Rectal smooth muscle tissue (tissue), 1 donor: ENCODE measurements around the gene BACH2.
"Not testable (repeated sequence)": the region's sequence is repeated elsewhere in the genome, so short reads cannot be mapped to it uniquely, and the experiment has no call there.

Experiments
- H3K27ac ChIP-seq: one replicate; pipeline ENCODE4 v1.7.0; 2013; ENCODE audit warnings: low read depth, low read length, inconsistent platforms
- H3K27me3 ChIP-seq: one replicate; pipeline ENCODE4 v1.7.0; 2013; ENCODE audit warnings: low read length; ENCODE audit not compliant: control insufficient read depth, insufficient read depth
- H3K36me3 ChIP-seq: one replicate; pipeline ENCODE4 v1.7.0; 2013; ENCODE audit warnings: low read length; ENCODE audit not compliant: control insufficient read depth, insufficient read depth
- H3K4me1 ChIP-seq: one replicate; pipeline ENCODE4 v1.7.0; 2013; ENCODE audit warnings: low read length; ENCODE audit not compliant: control insufficient read depth, insufficient read depth
- H3K4me3 ChIP-seq: one replicate; pipeline ENCODE4 v1.7.0; 2013; ENCODE audit warnings: low read length
- H3K9ac ChIP-seq: one replicate; pipeline ENCODE4 v1.7.0; 2013; ENCODE audit warnings: low read length

The BACH2 gene

DNA sequence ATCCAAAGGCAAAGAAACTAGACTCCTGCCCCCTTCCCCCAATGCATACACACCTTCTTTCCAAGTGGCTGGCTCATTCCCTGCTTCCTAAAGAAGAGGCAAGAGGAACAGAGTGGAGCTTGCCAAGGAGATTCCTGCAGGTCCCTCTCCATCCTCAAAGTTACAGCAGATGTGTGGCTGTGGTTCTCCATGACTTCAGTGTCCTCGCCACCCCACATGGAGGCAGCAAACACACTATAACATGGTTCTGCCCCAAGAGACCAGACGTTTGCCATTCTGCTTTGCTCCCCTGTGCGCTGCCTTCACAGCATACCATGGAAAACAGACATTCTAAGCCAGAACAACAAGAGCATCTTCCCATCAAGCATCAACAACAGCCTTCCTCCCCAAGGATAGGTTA, 84.4 kb downstream of the BACH2 start:
- Histone ChIP-seq H3K27ac (no peak overlapping the region), H3K4me3 (no peak overlapping the region), H3K27me3 (no peaks in the 10 kb centered on the region), H3K9ac (no peak overlapping the region), H3K36me3 (no peaks in the 10 kb centered on the region), H3K4me1 (peaks cover 3% of the 10 kb centered on the region)

DNA sequence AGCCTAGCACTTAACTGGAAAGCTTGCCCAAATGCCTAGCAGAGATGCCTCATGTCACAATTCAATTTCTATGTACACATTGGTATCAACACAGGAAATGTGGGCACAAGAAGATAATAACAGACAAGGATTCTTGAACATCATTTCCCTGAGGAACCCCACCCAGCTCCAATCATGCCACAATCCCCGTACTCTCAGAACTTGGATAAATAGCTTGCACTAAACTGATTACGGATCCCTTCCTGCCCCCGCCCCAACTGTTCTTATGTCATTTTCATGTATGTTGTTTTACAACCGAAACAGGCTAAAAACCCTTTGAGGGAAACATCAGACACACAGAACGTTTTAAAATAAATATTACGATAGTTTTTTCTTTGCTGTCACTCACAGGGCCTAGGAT, 87.1 kb downstream of the BACH2 start:
- H3K4me1 ChIP-seq = no peaks in the 10 kb centered on the region
- H3K36me3 ChIP-seq = no peaks in the 10 kb centered on the region
- no peak overlapping the region for H3K4me3 ChIP-seq
- no peak overlapping the region for H3K27ac ChIP-seq
- no peak overlapping the region for H3K9ac ChIP-seq
- no peaks in the 10 kb centered on the region for H3K27me3 ChIP-seq

DNA sequence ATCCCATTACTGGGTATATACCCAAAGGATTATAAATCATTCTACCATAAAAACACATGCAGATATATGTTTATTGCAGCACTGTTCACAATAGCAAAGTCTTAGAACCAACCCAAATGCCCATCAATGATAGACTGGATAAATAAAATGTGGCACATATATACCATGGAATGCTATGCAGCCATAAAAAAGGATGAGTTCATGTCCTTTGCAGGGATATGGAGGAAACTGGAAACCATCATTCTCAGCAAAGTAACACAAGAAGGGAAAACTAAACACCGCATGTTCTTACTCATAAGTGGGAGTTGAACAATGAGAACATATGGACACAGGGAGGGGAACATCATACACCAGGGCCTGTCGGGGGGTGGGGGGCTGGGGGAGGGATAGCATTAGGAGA, 88.0 kb downstream of the BACH2 start:
- not testable (repeated sequence) for H3K36me3 ChIP-seq, H3K27ac ChIP-seq, H3K4me1 ChIP-seq, H3K9ac ChIP-seq, H3K27me3 ChIP-seq, H3K4me3 ChIP-seq

DNA sequence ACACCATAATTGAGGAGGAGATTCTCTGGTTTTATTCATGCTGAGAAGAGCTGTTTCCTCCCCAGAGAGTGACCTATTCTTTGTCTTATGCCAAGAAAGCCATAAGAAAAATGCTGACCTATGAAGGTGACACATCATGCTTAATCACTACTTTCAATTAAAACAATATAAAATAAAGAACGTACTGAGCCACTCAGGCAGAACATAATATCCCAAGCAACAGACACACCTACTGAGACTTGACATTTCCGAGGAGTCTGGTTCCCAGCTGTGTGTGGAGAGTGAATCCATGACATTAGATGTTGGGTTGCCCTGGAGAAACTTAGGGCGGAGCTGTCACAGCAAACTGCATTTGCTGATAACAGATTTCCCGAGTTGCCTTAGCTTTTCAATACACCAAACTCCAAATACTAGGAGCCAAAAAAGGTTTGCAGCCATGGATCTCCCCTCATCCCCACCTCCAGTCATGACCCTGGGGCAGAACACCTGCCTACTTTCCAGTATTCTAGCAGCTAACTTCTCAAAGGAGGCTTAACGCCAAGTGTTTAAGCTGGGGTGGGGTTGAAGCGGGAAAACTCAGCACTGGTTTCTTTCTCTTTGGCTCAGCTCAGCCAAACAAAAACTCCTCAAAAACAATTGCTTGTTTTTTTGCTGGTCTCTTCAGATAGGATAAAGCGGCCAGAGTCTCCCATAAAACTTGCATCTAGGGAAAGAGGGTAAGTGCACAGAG, 92.2 kb downstream of the BACH2 start:
- no peaks in the 10 kb centered on the region for H3K27me3 ChIP-seq
- H3K27ac ChIP-seq = no peak overlapping the region
- H3K4me1 ChIP-seq = no peaks in the 10 kb centered on the region
- no peaks in the 10 kb centered on the region for H3K36me3 ChIP-seq
- no peak overlapping the region for H3K9ac ChIP-seq
- no peak overlapping the region for H3K4me3 ChIP-seq

DNA sequence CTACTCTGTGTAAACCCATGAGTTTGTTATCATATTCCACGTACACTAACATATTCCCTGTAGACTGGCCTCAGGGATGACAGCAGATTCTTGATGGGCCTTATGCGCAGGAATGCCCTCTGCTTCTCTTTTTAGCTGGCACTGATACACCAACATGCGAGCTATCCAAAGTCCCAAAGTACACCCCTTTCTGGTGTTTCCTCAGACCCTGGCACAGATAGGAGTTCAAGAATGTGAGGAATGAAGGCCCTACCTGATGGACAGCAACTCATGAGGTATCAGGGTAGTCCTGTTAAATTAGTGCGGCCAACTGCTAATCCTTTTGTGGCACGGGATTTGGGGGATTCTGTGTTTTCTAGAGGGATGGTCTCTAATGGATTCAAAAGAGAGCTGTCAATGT, 93.0 kb downstream of the BACH2 start:
- Histone ChIP-seq H3K36me3 (no peaks in the 10 kb centered on the region), H3K27me3 (no peaks in the 10 kb centered on the region), H3K9ac (no peak overlapping the region), H3K27ac (no peak overlapping the region), H3K4me1 (no peaks in the 10 kb centered on the region), H3K4me3 (no peak overlapping the region)

DNA sequence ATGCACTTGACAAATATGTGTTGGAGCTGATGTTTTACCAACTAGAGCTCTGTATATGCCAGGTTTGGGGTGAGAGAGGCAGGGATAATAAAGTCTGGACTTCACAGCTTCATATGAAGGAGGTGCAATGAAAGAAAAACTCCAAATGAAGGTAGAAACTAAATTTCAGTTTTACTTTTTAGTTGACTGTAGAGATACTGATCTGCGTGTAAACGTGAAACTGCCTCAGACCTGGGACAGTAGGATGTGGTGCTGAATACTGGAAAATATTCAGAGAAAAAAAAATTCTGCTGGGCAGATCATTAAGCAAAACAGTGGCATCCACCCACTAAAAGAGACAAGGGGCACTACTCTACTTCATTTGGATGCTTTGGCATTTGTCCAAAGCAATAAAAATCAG, 94.5 kb downstream of the BACH2 start:
- no peaks in the 10 kb centered on the region for H3K4me1 ChIP-seq
- no peaks in the 10 kb centered on the region for H3K36me3 ChIP-seq
- H3K27ac ChIP-seq = no peak overlapping the region
- H3K4me3 ChIP-seq = no peak overlapping the region
- no peaks in the 10 kb centered on the region for H3K27me3 ChIP-seq
- no peak overlapping the region for H3K9ac ChIP-seq

DNA sequence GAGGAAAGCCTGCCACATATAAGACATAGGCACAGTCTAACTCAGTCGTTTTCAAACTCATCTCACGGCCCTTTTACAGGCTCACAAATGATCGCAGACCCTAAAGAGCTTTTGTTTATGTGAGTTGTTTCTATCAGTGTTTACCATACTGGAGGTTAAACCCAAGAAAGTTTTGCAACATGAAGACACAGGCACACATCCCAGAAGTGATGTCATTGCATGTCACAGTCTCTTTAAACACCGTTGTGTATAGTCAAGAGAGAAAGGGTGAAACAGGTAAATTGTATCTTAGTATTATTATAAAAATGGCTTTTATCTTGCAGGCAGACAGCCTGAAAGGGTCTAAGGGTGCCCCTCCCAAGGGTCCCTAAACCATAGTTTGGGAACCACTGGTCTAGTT, 96.7 kb downstream of the BACH2 start:
- Histone ChIP-seq H3K36me3 (no peaks in the 10 kb centered on the region), H3K4me1 (no peaks in the 10 kb centered on the region), H3K27ac (no peak overlapping the region), H3K9ac (no peak overlapping the region), H3K4me3 (no peak overlapping the region), H3K27me3 (no peaks in the 10 kb centered on the region)

DNA sequence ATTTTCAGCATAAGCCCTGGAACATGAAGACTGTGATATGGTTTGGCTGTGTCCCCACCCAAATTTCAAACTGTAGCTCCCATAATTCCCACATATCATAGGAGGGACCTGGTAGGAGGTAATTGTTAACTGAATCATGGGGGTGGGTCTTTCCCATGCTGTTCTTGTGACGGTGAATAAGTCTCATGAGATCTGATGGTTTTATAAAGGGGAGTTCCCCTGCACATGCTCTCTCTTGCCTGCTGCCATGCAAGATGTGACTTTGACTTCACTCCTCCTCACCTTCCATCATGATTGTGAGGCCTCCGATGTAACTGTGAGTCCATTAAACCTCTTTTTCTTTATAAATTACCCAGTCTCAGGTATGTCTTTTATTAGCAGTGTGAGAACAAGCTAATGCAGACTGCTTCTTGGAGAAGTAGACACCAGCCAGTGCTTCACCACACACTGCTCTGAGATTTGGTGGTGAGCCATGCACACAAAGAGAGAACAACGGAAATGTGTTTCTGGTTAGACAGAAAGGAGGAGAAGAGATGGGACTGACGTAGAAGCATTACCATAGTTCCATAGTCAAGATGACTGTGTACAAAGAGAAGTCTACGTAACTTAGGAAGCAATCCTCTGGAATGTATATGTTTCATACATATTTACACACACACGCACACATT, 97.8 kb downstream of the BACH2 start:
- H3K4me1 ChIP-seq = peaks cover 4% of the 10 kb centered on the region
- H3K27me3 ChIP-seq = no peaks in the 10 kb centered on the region
- H3K27ac ChIP-seq = no peak overlapping the region
- no peak overlapping the region for H3K4me3 ChIP-seq
- no peak overlapping the region for H3K9ac ChIP-seq
- H3K36me3 ChIP-seq = no peaks in the 10 kb centered on the region

DNA sequence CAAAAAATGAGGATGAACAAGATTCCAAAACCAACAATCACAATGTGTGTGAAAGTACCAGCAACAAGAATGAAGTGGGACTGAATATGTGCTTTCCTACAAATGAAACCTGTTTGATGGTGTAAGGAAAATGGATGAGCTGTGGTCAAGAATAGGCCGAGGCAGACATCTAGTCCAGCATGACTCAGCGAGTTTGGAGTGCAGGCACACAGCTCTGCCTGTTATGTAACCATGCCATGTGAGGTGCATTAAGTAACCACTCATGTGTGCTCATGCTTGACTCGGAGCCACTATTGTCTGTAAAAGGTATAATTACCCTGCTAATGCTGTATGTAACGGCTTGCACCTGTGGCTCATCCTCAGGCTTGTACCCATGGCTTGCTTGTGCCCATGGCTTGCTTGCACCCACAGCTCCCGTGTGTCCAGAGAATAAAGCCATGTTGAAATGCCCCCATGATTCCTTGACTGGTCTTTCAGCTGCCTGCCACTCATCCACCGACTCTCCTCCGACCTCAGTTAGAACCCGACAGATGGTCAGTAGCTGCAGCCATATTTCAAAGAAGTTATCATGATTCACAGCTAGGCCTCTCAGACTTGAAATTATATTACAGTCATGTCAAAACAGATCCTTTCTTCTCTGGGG, 98.7 kb downstream of the BACH2 start:
- no peaks in the 10 kb centered on the region for H3K36me3 ChIP-seq
- no peak overlapping the region for H3K9ac ChIP-seq
- no peaks in the 10 kb centered on the region for H3K27me3 ChIP-seq
- no peak overlapping the region for H3K27ac ChIP-seq
- H3K4me3 ChIP-seq = no peak overlapping the region
- H3K4me1 ChIP-seq = peaks cover 4% of the 10 kb centered on the region

DNA sequence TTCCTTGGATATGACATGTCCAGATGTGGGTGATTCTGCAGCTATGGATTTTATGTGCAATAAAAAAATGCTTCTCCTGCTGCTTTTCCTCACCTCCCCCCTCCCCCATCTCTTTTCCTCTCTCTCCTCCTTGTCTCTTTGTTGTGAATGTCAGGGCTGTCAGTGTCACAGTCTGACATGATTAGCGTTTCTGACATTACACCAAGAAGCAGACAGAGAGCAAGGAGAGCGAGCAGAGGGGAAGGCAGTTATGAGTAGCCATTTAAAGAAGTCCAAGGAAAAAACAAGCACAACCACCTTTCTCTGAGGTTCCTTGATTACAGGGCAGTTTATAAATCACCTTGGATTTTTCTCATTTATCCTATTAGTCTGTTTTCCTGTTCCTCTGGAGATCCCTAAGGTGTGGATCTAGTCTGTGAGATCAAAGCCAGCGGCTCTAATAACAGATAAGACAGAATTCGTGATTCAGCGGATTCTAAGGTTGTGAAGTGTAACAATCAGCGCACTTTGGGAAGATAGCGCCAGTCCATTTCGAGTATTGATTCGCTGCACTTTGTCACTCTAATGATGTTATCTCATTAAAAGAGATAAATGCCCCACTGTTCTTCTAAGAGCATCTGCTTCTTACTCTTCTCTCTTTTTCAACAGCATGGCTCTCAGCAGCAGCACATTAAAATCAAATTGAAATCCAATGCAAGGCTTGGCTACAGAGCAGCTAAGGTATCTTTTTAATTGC, 101.4 kb downstream of the BACH2 start:
- no peak overlapping the region for H3K9ac ChIP-seq
- H3K27ac ChIP-seq = no peak overlapping the region
- H3K27me3 ChIP-seq = no peaks in the 10 kb centered on the region
- H3K36me3 ChIP-seq = no peaks in the 10 kb centered on the region
- peaks cover 4% of the 10 kb centered on the region for H3K4me1 ChIP-seq
- no peak overlapping the region for H3K4me3 ChIP-seq

DNA sequence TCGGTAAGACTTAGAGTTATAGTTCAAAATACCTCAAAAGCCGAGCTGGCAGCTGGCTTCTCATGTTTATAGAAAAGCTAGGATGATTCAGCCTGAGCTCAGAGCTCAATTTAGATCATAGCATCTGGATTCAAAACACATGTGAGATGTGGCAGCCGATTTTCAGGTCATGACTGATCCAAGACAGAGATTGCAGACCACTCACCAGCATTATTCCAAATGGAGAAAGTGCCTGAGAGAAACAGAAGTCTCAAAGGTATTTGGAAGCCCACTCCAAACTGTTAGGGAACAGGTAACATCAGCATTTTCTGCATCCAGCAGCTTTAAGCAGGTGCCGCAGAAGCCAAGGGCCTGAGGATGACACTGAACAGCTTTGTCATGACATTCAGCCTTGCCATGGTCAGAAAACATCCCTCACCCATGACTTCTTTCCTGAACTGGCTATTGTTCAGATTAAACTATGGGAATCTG, 102.2 kb downstream of the BACH2 start:
- H3K9ac ChIP-seq = no peak overlapping the region
- no peaks in the 10 kb centered on the region for H3K36me3 ChIP-seq
- H3K27ac ChIP-seq = no peak overlapping the region
- no peaks in the 10 kb centered on the region for H3K27me3 ChIP-seq
- no peak overlapping the region for H3K4me3 ChIP-seq
- peaks cover 4% of the 10 kb centered on the region for H3K4me1 ChIP-seq

DNA sequence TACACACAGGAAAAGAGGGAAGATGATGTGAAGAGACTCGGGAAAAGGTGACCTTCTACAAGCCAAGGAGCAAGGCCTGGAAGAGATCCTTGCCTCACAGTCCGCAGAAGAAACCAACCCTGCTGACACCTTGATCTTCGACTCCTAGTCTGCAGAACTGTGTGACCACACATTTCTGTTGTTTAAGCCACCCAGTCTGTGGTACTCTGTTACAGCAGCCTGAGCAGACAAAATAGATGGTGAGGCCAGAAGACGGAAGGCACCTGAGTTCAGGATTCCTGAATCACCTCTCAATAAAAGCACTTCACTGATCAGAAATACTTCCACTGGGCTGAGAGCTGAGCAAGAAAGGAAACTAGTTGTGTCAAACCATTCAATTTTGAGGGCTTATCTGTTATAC, 103.3 kb downstream of the BACH2 start:
- H3K9ac ChIP-seq = no peak overlapping the region
- H3K4me3 ChIP-seq = no peak overlapping the region
- H3K36me3 ChIP-seq = no peaks in the 10 kb centered on the region
- H3K27me3 ChIP-seq = no peaks in the 10 kb centered on the region
- no peak overlapping the region for H3K27ac ChIP-seq
- peaks cover 4% of the 10 kb centered on the region for H3K4me1 ChIP-seq
